Astrocyte of the cerebellum (primary cell): ENCODE measurements around the gene ARL8A.
"Not testable (repeated sequence)": the region's sequence is repeated elsewhere in the genome, so short reads cannot be mapped to it uniquely, and the experiment has no call there.

Experiments
- DNase-seq: peaks from one replicate; pipeline ENCODE4 v3.0.0-alpha.2; 2011; ENCODE audit warnings: low read depth
- H3K4me3 ChIP-seq: 2 replicates; pipeline ENCODE4 v1.5.1; 2011; ENCODE audit warnings: mild to moderate bottlenecking, low read depth, low read length, moderate library complexity
- CTCF ChIP-seq: IDR thresholded peaks from 2 replicates; pipeline ENCODE4 v1.5.1; 2012; ENCODE audit warnings: low read length, low read depth, moderate library complexity, mild to moderate bottlenecking; ENCODE audit errors: missing control alignments
- in situ Hi-C: cut with HindIII; loops from 2 replicates; pipeline ENCODE4 v1.10.0; 2017; ENCODE audit warnings: low sequenced_read_pairs

ARL8A gene

GRCh38 chr1:202112859-202113689 is 31.5 kb downstream of the ARL8A start:
- H3K4me3 ChIP-seq: no peak overlapping the region
- in situ Hi-C loops: no loop called here
- no peak for DNase-seq
- no peak for TF ChIP-seq CTCF

- DNase-seq, H3K4me3 ChIP-seq, in situ Hi-C loops: not testable (repeated sequence)
These were observed 32.9 kb downstream of the ARL8A start for GRCh38 chr1:202111589-202111988.

- H3K4me3 ChIP-seq: no peak overlapping the region
- DNase-seq: no peak
- in situ Hi-C loops: no loop called here
- no peak for TF ChIP-seq CTCF
These were observed 33.6 kb downstream of the ARL8A start for GRCh38 chr1:202110977-202111376.

- H3K4me3 ChIP-seq: no peak overlapping the region
- DNase-seq: no peak
- TF ChIP-seq CTCF: no peak
- in situ Hi-C loops: loop anchor here (10.0 kb wide), 1 partner anchor 103 kb away; no protein-coding TSS in a partner anchor
These were observed 36.5 kb downstream of the ARL8A start for GRCh38 chr1:202107801-202108731.

- TF ChIP-seq CTCF: no peak
- in situ Hi-C loops: loop anchor here (10.0 kb wide), 1 partner anchor 103 kb away; no protein-coding TSS in a partner anchor
These were observed 37.2 kb downstream of the ARL8A start for GRCh38 chr1:202107321-202107761.

GRCh38 chr1:202106340-202107254 is 37.9 kb downstream of the ARL8A start:
- in situ Hi-C loops: loop anchor here (10.0 kb wide), 1 partner anchor 102 kb away; no protein-coding TSS in a partner anchor
- TF ChIP-seq CTCF: no peak
- no peak for DNase-seq
- no peak overlapping the region for H3K4me3 ChIP-seq

More at GRCh38 chr1:202107321-202107761, 37.2 kb downstream of the ARL8A start:
- H3K4me3 ChIP-seq: no peak overlapping the region
- no peak for DNase-seq
